GM19043 (cell line): ENCODE results near the gene RABGAP1L.
"Not testable (repeated sequence)": the region's sequence is repeated elsewhere in the genome, so short reads cannot be mapped to it uniquely, and the experiment has no call there.

ENCODE experiments used
- ATAC-seq: cut with Tn5 transposase; IDR thresholded peaks from one replicate; pipeline ENCODE4 v1.9.1; 2021; ENCODE audit warnings: low read depth; ENCODE audit not compliant: unreplicated experiment

The RABGAP1L gene

GRCh38 chr1:174352883-174353608, 193.7 kb downstream of the RABGAP1L start:
- ATAC-seq, result no peak

GRCh38 chr1:174358344-174358743, 199.0 kb downstream of the RABGAP1L start:
- ATAC-seq, result no peak

DNA sequence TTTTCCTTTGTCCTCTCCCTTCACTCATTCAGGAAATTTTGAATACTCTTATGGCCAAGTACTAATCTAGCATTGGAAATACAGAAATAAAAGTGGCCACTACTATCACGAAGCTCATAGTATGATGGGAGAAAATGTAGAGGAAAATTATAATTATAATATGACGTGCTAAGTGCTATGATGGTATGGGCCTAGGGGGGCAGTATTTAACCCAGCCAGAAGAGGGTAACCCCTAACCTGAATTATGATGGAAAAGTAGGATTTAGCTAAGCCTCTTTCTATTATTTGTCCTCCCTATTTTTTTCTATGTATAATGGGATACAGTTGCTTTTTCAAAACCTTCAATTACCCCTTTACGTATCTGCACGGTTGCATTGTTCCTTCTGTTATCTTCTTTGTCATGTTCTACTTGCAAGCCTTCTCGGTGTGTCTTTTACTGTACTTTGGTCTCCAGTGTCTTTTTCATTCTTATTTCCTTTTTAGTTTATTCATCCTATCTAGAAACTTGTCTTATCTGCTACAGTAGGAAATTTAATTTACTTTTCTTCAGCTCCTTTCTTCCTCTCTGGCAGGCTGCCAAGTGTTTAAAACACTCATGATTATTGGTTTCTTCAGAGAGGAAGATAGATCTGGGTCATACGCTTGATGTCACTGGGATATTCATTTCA, 199.6 kb downstream of the RABGAP1L start:
- ATAC-seq, result no peak

- ATAC-seq, result no peak
Observed at GRCh38 chr1:174359454-174359805, 200.1 kb downstream of the RABGAP1L start.

DNA sequence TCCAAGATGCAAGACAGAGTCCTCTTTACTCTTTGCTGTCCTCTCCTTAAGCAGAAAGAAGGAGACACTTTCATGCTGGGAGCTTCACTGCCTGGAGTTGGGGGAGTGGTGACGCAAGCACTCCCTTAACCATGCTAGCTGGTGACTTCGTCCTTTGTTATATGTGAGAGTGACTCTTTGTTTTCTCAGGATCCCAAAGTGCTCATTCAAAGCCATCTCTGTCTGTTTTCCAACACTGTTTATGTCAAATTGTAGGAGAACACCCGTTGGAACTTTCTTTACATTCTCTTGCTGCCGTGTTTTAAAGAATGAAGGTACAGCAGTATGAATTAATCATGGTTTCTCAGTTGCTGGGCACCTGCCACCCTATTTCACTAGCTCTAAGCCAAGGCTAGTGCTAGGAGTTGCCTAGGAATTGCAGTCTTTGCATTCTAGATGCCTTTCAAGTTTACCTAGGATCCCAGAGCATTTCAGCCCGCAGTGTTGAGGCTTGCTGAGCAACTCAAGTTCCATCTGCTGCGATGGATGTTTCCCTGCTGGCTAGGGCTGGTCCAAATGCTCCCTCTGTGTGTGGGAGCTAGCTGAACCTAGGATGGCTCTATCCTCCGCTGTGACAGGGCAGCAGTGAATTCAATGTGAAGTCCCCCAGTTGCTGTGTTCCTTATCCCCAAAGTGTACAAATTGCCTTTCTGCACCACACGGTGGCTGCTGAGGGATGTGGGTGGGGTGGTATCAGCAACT, 205.8 kb downstream of the RABGAP1L start:
- ATAC-seq, result no peak

DNA sequence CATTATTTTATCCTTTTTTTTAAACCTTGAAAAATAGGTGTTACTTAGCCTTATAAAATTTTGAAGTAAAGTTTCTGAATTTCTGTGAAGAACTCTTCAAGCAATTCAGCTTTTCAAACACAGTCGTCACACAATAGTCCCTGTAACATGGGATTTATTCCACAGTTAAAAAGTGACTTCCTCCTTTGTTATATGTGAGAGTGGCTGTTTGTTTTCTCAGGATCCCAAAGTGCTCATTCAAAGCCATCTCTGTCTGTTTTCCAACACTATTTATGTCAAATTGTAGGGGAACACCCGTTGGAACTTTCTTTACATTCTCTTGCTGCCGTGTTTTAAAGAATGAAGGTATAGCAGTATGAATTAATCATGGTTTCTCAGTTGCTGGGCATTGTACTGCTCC, 207.6 kb downstream of the RABGAP1L start:
- no peak for ATAC-seq

GRCh38 chr1:174367892-174368291, 208.6 kb downstream of the RABGAP1L start:
- no peak for ATAC-seq

GRCh38 chr1:174376030-174376429, 216.7 kb downstream of the RABGAP1L start:
- ATAC-seq, result no peak

GRCh38 chr1:174391716-174392115, 232.4 kb downstream of the RABGAP1L start:
- no peak for ATAC-seq

- no peak for ATAC-seq
Observed at GRCh38 chr1:174393885-174394284, 234.6 kb downstream of the RABGAP1L start.

DNA sequence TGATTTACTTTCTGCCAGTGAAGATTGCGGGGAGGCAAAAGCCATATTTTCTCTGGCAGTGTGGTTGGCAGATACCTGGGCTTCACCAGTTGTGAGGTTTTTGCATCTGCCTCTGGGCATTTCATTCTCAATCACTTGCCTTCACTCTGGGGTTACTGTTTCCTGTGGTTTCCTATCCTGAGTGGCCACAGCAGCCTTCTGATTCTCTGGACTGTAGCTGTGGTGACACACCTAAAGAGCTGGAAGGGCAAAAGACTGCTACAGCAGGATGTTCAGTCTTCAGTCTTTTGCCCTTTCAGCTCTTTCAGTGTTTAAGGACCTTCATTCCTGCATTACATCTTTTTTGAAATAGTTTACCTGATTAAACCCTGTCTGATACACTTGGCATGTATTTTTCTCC, 237.9 kb downstream of the RABGAP1L start:
- no peak for ATAC-seq

GRCh38 chr1:174398246-174398645, 238.9 kb downstream of the RABGAP1L start:
- no peak for ATAC-seq

DNA sequence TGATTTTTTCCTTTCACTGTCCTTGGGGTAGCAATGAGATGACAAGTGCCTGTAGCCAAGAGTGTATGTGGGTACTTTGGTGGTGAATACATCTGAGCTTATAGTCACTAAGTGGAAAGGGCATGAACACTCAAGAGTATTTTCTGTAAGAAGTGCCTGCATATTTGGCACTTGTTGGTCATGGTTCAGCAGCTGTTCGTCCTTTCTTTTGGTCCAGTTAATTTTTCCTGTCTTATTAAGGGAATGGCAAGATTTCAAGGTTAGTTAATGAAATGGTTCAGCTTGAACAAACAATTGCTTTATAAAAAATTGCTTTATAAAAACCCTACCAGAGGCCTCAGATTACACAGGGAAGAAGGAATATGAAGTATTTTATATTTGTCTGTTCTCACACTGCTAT, 239.9 kb downstream of the RABGAP1L start:
- ATAC-seq, result no peak

DNA sequence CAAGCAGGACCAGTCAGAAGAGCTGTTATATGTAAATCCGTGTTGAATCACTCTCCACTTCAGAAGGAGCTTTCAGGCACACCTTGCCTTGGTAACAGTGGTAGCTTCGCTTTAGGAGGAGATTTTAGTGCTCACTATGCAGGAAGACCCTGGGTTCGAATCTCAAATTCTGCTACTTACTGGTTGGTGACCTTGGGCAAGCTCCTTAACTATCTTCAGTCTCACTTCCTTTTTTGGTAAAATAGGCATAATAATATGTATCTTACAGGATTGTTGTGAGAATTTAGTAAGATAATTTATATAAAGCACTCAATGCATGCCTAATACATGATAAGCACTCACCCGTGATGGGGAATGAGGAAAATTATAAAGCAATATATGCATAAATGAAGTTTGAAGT, 241.8 kb downstream of the RABGAP1L start:
- ATAC-seq, result no peak

GRCh38 chr1:174405219-174405618, 245.9 kb downstream of the RABGAP1L start:
- no peak for ATAC-seq

DNA sequence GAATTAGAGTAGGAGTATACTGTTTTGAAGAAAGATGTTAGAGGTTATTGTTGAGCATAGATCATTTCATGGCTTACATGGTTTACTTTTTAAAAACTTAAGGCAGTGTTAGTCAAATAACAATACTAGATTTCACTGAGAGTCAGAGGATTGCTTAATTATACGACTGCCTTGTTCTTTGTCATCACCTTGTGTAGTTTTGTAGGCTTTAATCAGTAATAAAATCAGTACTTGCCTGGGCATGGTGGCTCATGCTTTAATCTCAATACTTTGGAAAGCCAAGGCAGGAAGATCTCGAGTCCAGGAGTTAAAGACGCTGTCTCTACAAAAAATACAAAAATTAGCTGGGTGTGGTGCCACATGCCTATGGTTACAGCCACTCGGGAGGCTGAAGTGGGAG, 247.1 kb downstream of the RABGAP1L start:
- no peak for ATAC-seq

DNA sequence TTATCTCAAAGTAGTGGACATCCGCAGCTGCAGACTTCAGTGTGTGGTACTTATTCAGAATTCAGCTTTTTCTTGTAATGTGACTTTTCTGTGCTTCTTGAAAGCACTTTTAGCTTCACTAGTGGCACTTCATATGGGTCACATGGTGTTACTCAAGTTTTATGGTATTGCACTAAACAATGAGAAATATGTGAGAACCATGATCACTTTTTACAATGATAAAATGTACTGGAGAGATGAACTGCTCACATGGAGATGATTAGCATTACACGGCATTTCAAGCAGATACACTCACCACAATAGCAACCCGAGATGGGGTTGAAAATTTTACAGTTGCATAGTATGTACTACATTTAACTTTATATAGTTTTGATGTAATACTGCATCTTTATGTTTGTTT, 248.3 kb downstream of the RABGAP1L start:
- no peak for ATAC-seq

DNA sequence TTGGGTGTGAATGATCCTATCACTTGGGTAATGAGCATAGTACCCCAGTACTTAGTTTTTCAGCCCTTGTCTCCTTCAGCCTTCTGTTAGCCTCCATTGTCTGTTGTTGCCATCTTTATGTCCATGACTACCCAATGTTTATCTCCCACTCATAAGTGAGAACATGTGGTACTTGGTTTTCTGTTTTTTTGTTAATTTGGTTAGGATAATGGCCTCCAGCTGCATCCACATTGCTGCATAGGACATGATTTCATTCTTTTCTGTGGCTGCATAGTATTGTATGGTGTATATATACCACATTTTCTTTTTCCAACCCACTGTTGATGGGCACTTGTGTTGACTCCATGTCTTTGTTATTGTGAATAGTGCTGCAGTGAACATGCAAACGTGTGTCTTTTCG, 248.8 kb downstream of the RABGAP1L start:
- no peak for ATAC-seq

GRCh38 chr1:174409801-174410200, 250.5 kb downstream of the RABGAP1L start:
- not testable (repeated sequence) for ATAC-seq

- ATAC-seq, result no peak
Observed at GRCh38 chr1:174413632-174414031, 254.3 kb downstream of the RABGAP1L start.

DNA sequence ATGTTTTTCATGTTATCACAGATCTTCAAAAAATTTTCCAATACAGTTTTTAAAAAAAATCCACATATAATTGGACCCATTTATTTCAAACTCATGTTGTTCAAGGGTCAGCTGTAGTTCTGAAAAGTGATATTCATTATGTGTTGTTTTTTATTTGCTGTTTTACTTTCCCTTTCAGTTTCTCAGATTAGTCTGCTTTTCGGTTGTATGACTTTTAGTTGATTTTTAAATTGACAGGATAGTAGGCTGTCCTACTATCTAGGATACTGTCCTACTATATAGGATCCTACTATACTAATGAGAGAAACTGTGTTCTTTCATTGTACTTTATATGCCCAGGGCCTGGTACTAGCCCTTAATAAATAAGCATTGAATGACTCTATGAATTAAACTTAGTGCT, 254.9 kb downstream of the RABGAP1L start:
- no peak for ATAC-seq

- no peak for ATAC-seq
Observed at GRCh38 chr1:174415506-174415905, 256.2 kb downstream of the RABGAP1L start.
